OCI-LY1 (cell line): Measurements from ENCODE around the gene CNTROB.

ENCODE experiments used
- H2AFZ ChIP-seq: fragments of 200-600 bp; sonication (generic), shearing (Covaris generic); 2 replicates; pipeline ENCODE4 v1.6.0; 2014; ENCODE audit warnings: antibody characterized with exemption, mild to moderate bottlenecking, low read length
- H3F3A ChIP-seq: fragments of 200-600 bp; sonication (generic), shearing (Covaris generic); 2 replicates; pipeline ENCODE4 v1.6.0; 2014; ENCODE audit warnings: mild to moderate bottlenecking, antibody characterized with exemption, low read length, moderate library complexity; ENCODE audit not compliant: insufficient read depth
- H3K27ac ChIP-seq: fragments of 200-600 bp; sonication (generic); 2 replicates; pipeline ENCODE4 v1.5.1; 2014; ENCODE audit warnings: low read length, mixed run types, mild to moderate bottlenecking, low read depth; ENCODE audit not compliant: poor library complexity, severe bottlenecking
- H3K27me3 ChIP-seq: fragments of 200-600 bp; sonication (generic); 2 replicates; pipeline ENCODE4 v1.6.0; 2014; ENCODE audit warnings: antibody characterized with exemption, mild to moderate bottlenecking, low read length, moderate library complexity; ENCODE audit not compliant: insufficient read depth
- H3K36me3 ChIP-seq: fragments of 200-600 bp; sonication (generic); 2 replicates; pipeline ENCODE4 v1.6.1; 2014; ENCODE audit warnings: mild to moderate bottlenecking, antibody characterized with exemption, low read length, moderate library complexity, mixed read lengths; ENCODE audit not compliant: insufficient read depth
- H3K4me1 ChIP-seq: fragments of 200-600 bp; sonication (generic); 2 replicates; pipeline ENCODE4 v1.5.1; 2014; ENCODE audit warnings: mild to moderate bottlenecking, low read length, moderate library complexity; ENCODE audit not compliant: insufficient read depth, severe bottlenecking
- H3K4me2 ChIP-seq: fragments of 200-600 bp; sonication (generic), shearing (Covaris generic); 2 replicates; pipeline ENCODE4 v1.6.1; 2014; ENCODE audit warnings: low read length
- H3K4me3 ChIP-seq: fragments of 200-600 bp; sonication (generic); 2 replicates; pipeline ENCODE4 v1.5.1; 2014; ENCODE audit warnings: low read length, low read depth, mild to moderate bottlenecking, mixed read lengths; ENCODE audit not compliant: poor library complexity, severe bottlenecking
- H3K79me2 ChIP-seq: fragments of 200-600 bp; shearing (Covaris generic); 2 replicates; pipeline ENCODE4 v1.6.1; 2016; ENCODE audit warnings: mixed run types, low read length, mixed read lengths; ENCODE audit not compliant: insufficient read depth
- H3K9ac ChIP-seq: fragments of 200-600 bp; sonication (generic), shearing (Covaris generic); 2 replicates; pipeline ENCODE4 v1.6.1; 2014; ENCODE audit warnings: mild to moderate bottlenecking, low read length, mixed read lengths
- H3K9me2 ChIP-seq: fragments of 200-600 bp; sonication (generic), shearing (Covaris generic); 2 replicates; pipeline ENCODE4 v1.6.1; 2014; ENCODE audit warnings: low read depth, mild to moderate bottlenecking, low read length, mixed read lengths
- H3K9me3 ChIP-seq: fragments of 200-600 bp; shearing (Covaris generic); 2 replicates; pipeline ENCODE4 v1.6.1; 2014; ENCODE audit warnings: low read length, mixed read lengths
- H4K20me1 ChIP-seq: fragments of 200-600 bp; sonication (generic), shearing (Covaris generic); 2 replicates; pipeline ENCODE4 v1.6.0; 2016; ENCODE audit warnings: mild to moderate bottlenecking, low read length; ENCODE audit not compliant: insufficient read depth
- CTCF ChIP-seq: fragments of 200-600 bp; sonication (generic), shearing (Covaris generic); IDR thresholded peaks from 2 replicates; pipeline ENCODE4 v1.5.1; 2017; ENCODE audit warnings: mild to moderate bottlenecking, antibody characterized with exemption, low read length, moderate library complexity, mixed read lengths
- EZH2 ChIP-seq: fragments of 200-600 bp; sonication (generic), shearing (Covaris generic); IDR thresholded peaks from 2 replicates; pipeline ENCODE4 v1.8.0; 2017; ENCODE audit warnings: borderline replicate concordance, mixed run types, mild to moderate bottlenecking, antibody characterized with exemption, low read length, moderate library complexity, mixed read lengths

The CNTROB gene

GRCh38 chr17:7961421-7961820, 29.4 kb downstream of the CNTROB start:
- TF ChIP-seq EZH2, result no peak
- no peak for TF ChIP-seq CTCF
- Histone ChIP-seq H3K4me1 (no peaks in the 10 kb centered on the region), H3K27ac (no peak overlapping the region), H3F3A (no peaks in the 10 kb centered on the region), H3K4me2 (no peak overlapping the region), H3K4me3 (no peak overlapping the region), H3K36me3 (no peaks in the 10 kb centered on the region; the same call in 1 of the 2 replicates), H4K20me1 (no peaks in the 10 kb centered on the region), H3K79me2 (no peaks in the 10 kb centered on the region), H3K9me3 (no peaks in the 10 kb centered on the region), H3K9ac (no peak overlapping the region), H3K27me3 (no peaks in the 10 kb centered on the region), H2AFZ (no peak overlapping the region), H3K9me2 (no peaks in the 10 kb centered on the region)

GRCh38 chr17:7967751-7968150, 35.7 kb downstream of the CNTROB start:
- Histone ChIP-seq H3F3A (no peaks in the 10 kb centered on the region), H3K4me1 (no peaks in the 10 kb centered on the region), H2AFZ (no peak overlapping the region), H4K20me1 (no peaks in the 10 kb centered on the region), H3K9me2 (no peaks in the 10 kb centered on the region), H3K79me2 (no peaks in the 10 kb centered on the region), H3K27me3 (no peaks in the 10 kb centered on the region), H3K36me3 (no peaks in the 10 kb centered on the region; the same call in 1 of the 2 replicates), H3K9me3 (no peaks in the 10 kb centered on the region), H3K4me2 (no peak overlapping the region), H3K4me3 (no peak overlapping the region), H3K9ac (no peak overlapping the region), H3K27ac (no peak overlapping the region)
- TF ChIP-seq CTCF, result no peak
- no peak for TF ChIP-seq EZH2

- Histone ChIP-seq H3K9me3 (peaks cover 2% of the 10 kb centered on the region; the same call in 1 of the 2 replicates), H3K4me1 (no peaks in the 10 kb centered on the region), H2AFZ (no peak overlapping the region), H3K79me2 (no peaks in the 10 kb centered on the region), H3K27me3 (no peaks in the 10 kb centered on the region), H3K4me3 (no peak overlapping the region), H3K4me2 (no peak overlapping the region), H3K9me2 (no peaks in the 10 kb centered on the region), H3K27ac (no peak overlapping the region), H3K9ac (no peak overlapping the region), H3F3A (no peaks in the 10 kb centered on the region), H3K36me3 (no peaks in the 10 kb centered on the region), H4K20me1 (no peaks in the 10 kb centered on the region)
- TF ChIP-seq CTCF (no peak), EZH2 (no peak)
Measured at GRCh38 chr17:7969433-7969832, 37.4 kb downstream of the CNTROB start.
